Stimulated activated CD4-positive, alpha-beta T cell treated with anti-CD3 and anti-CD28 coated beads, Interleukin-1b, Interleukin-23, amount 100 ng/mL, for 4 hours (primary cell): Measurements from ENCODE around the gene MUC5AC.
"Not testable (repeated sequence)": the region's sequence is repeated elsewhere in the genome, so short reads cannot be mapped to it uniquely, and the experiment has no call there.

ENCODE experiments used
- DNase-seq, 2 donors: peaks; one replicate each; pipeline ENCODE4 v3.0.0-alpha.2; 2020; ENCODE audit warnings: low read depth in 2 of 2

The MUC5AC gene

GRCh38 chr11:1140642-1141490, 16.9 kb upstream of the MUC5AC start:
- no peak for DNase-seq

- no peak for DNase-seq
These were observed 11.4 kb upstream of the MUC5AC start for GRCh38 chr11:1146365-1146764.

- no peak for DNase-seq
These were observed 10.0 kb upstream of the MUC5AC start for GRCh38 chr11:1147792-1148191.

- DNase-seq, result no peak
These were observed 9.0 kb upstream of the MUC5AC start for GRCh38 chr11:1148752-1149180.

GRCh38 chr11:1149545-1149944, 8.2 kb upstream of the MUC5AC start:
- DNase-seq, result no peak

DNA sequence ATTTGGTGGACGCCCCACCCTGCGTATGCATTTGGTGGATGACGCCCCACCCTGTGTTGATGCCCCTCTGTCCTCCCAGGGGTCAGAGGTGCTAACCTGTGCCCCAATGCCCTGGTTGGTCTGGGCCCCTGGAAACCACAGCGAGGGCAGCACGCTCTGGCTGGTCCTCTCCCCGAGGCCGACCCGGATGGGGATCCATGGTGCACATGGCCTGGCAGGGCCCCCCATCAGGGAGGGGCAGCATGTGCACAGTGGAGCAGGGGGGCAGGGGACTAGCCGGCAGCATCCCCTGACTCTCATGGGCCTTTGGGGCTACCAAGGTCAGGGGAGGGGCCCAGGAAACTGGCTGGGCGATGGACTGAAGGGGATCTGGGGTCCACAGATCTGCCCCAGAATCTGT, 7.6 kb upstream of the MUC5AC start:
- no peak for DNase-seq

DNA sequence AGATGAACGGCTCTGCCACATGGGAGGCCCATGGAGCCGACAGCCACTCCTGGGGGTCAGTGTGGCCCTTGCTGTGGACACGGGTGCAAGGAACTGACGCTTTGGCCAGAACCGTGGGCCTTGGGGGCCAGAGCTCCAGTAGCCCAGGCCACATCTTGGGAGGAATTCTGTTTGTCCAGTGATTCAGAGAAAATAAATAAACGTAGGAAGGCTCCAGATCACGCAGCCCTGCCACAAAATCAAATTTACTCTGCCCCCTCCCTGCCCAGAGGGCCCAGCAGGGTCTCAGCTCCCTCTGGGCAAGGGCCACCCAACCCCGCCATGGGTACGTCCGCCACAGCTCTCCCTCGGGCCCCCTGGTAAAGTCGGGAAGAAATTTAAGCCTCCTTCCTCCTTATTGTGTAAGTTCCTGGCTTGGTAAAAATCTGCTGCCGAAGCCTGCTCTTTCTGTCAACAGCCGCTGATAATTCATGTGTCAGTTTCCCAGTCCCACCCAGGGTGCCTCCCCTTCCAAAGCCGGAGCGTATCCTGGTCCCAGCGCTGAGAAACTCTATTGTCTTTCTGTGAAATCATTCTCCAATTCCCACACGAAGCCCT, 6.9 kb upstream of the MUC5AC start:
- no peak for DNase-seq

- no peak for DNase-seq
These were observed 6.1 kb upstream of the MUC5AC start for GRCh38 chr11:1151366-1152315.

GRCh38 chr11:1152316-1153104, 5.2 kb upstream of the MUC5AC start:
- DNase-seq, result no peak

DNA sequence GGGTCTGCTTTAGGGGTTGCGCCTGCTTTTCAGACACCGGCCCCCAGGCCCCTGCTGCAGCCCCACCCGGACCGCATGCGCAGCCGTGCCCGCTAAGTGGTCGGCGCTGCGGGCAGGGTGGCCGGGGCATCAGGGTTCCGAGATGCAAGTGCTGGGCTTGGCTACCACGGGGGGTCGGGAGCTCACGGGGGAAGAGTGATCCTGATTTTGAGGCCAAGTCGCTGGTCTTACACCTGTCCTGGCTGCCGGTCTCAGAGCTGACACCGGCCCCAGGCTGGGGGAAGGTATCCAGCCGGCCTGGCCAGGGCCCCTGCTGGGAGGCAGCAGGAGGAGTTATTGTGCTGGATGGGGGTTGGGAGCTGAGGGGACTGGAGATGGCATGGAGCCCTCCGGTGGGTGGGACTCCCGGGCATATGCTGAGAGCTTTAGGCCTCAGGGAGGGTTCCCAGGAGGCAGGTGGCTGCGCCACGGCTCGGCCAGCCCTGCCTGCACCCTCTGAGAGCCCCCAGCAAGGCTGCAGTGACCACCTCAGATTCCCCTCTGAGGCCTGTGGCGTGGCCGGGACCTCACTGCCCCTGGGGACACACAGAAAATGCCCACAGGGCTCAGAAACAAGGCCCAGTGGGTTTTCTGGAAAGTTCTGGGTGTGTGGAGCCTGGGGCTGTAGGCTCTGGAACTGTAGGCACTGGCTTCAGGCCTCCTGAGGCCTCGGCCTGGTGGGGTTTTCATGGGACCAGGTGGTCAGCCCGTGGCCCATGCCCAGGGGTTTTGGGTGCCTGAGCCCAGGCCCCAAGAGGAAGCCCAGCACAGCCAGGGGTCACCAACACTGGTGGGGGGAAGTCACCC, 4.4 kb upstream of the MUC5AC start:
- DNase-seq, result no peak

DNA sequence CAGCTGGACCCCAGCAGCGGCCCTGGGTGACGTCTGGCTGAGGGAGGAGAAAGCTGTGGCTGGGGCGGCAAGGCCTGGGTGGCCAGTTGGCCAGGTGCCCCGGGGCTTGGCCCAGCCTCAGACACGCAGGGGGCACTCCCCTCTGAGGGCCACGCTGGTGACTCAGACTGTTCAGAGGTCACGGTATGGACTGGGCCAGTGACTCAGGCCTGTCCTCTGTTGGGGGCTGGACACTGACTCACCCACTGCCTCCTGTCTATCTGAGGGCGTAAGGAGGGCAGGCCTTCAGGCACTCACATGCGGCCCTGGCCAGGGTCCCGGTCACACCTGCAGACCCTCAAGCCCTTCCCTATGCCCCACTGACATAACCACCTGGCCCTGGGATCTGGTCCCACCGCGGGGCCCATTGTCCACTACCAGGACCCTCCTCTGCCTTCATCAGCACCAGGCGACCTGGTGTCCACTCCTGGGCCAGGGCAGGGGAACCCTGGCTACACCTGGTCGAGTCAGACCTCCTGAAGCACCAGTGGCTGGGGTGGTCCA, 3.7 kb upstream of the MUC5AC start:
- no peak for DNase-seq

DNA sequence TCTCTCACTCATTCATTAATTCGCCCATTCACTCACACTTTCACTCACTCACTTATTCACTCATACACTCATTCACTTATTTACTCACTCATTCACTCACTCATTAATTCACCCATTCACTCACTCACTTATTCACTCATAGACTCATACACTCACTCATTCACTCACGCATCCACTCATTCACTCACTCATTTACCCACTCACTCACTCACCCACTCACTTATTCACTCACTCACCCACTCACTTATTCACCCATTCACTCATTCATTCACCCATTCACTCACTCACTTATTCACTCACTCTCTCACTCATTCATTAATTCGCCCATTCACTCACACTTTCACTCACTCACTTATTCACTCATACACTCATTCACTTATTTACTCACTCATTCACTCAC, 3.1 kb upstream of the MUC5AC start:
- not testable (repeated sequence) for DNase-seq

DNA sequence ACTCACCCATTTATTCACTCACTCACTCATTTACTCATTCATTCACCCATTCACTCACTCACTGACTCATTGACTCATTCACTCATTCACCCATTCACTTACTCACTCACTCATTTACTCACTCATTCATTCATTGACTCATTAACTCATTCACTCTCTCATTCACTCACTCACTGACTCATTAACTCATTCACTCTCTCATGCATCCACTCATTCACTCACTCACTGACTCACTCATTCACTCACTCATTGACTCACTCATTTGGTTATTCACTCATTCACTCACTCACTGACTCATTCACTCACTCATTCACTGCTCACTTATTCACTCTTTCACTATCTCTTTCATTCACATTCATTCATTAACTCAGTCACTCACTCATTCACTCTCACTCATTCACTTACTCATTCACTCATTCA, 2.5 kb upstream of the MUC5AC start:
- no peak for DNase-seq

DNA sequence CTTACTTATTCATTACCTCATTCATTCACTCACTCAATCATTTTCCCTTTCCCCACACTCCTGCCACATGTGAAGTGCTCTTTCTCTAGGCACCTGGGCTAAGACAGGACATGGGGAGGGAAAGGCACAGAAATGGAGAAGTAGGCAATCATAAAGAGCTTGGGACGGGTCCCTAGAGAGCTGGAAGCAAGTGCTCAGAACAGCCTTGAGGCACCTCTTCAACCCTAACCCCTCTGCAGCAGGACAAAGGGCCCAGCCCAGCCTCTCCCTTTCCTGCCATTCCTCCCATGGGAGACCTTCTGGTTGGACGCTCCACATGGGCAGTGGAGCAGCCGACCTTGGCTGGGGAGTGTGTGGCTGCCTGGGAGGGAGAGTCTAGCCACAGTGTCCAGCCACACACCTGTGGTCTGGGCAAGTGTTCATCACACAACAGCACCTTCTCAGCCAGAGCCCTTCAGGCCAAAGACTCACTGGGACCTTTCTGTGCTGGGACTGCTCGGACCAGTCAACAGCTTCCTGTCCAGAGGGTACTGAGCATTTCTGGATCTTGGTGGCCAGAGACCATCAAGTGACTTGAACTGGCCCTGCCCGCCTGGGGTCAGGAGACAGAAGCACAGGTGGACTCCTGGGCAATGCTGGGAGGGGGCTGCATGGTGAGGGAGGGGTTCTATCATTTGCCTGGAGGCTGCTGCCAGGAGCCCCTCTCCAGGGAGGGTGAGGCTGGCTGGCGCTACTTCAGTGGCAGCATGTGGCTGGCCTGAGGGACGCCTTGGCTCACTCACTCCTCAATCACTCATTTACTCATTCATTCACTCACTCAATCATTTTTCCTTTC, 1.0 kb upstream of the MUC5AC start:
- DNase-seq, result no peak

DNA sequence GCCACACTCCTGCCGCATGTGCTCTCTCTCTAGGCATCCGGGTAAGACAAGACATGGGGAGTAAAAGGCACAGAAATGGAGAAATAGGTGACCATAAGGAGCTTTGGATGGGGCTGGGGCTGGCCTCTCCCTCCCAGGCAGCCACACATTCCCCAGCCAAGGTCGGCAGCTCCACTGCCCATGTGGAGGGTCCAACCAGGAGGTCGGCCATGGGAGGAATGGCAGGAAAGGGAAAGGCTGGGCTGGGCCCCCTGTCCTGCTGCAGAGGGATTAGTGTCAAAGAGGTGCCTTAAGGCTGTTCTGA, 460 bp upstream of the MUC5AC start:
- no peak for DNase-seq

- no peak for DNase-seq
These were observed 1.1 kb downstream of the MUC5AC start for GRCh38 chr11:1158681-1159487.

DNA sequence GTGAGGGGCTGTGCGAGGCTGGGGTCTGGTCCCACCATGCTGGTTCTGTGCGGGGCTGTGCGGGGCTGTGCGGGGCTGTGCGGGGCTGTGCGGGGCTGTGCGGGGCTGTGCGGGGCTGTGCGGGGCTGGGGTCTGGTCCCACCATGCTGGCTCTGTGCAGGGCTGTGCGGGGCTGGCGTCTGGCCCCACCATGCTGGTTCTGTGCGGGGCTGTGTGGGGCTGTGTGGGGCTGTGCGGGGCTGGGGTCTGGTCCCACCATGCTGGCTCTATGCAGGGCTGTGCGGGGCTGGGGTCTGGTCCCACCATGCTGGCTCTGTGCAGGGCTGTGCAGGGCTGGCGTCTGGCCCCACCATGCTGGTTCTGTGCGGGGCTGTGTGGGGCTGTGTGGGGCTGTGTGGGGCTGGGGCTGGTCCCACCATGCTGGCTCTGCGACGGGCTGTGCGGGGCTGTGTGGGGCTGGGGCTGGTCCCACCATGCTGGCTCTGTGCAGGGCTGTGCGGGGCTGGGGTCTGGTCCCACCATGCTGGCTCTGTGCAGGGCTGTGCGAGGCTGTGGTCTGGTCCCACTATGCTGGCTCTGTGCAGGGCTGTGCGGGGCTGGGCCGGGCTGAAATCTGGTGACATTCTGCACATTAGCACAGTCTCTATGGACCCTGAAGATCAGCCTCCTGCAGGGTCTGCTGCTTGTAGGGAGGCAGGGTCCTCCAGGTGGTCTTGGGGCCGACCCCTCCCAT, 1.9 kb downstream of the MUC5AC start:
- not testable (repeated sequence) for DNase-seq
